ENCODE measurements around the gene SOD2. TPM values are rescaled to one million over a fixed set of nuclear protein-coding genes. Genes with fewer than 3 reads are reported as not detected.

Gene SOD2
- total and polyA plus RNA-seq, 9 of the 15 experiments (the other 6 are each of a cell fraction or from before 2014, with no cell fraction given) = 39.8 to 140 (median 95.8) TPM

- TF ChIP-seq ZNF592 (IDR thresholded peaks at IDR 0.05) = no peak
- TF ChIP-seq HMBOX1 (IDR thresholded peaks at IDR 0.05) = no peak
- TF ChIP-seq TCF15 (CRISPR knock-in tag; IDR thresholded peaks at IDR 0.05) = no peak
- TF ChIP-seq PTBP1 (IDR thresholded peaks at IDR 0.05; ENCODE audit: low read depth, low read length) = no peak
- TF ChIP-seq ZNF175 (CRISPR knock-in tag; IDR thresholded peaks at IDR 0.05; ENCODE audit: low read depth) = no peak
- no peak for TF ChIP-seq TSC22D4 (tag; IDR thresholded peaks at IDR 0.05)
- TF ChIP-seq RAD21 (CRISPR knock-in tag; conservative IDR thresholded peaks at IDR 0.05 in 1 of 2, IDR thresholded peaks at IDR 0.05 in 1 of 2) = 0 out of 4 replicates have a peak, but pooled peaks of 1 of the 2 experiments have one; percentile 24
- no peak for TF ChIP-seq GTF2B (IDR thresholded peaks at IDR 0.05; ENCODE audit: extremely low read depth, insufficient read length)
- TF ChIP-seq MXD1 (CRISPR knock-in tag; IDR thresholded peaks at IDR 0.05; ENCODE audit: borderline replicate concordance, poor library complexity, severe bottlenecking) = no peak
- TF ChIP-seq CTCF (IDR thresholded peaks at IDR 0.05 in 2 of 3, conservative IDR thresholded peaks at IDR 0.05 in 1 of 3; ENCODE audit: insufficient read depth in 2 of 3, low read depth in 1 of 3, low read length in 3 of 3) = 0 out of 6 replicates have a peak, but pooled peaks of 1 of the 3 experiments have one; percentile 0
- TF ChIP-seq BCOR (IDR thresholded peaks at IDR 0.05) = no peak
- no peak for TF ChIP-seq CLOCK (CRISPR knock-in tag; IDR thresholded peaks at IDR 0.05; ENCODE audit: borderline replicate concordance)
- TF ChIP-seq NR1H2 (CRISPR knock-in tag; IDR thresholded peaks at IDR 0.05) = no peak; the same call in 1 of the 2 replicates
Observed at GRCh38 chr6:159693128-159693893, at the start of gene SOD2 (continued).
